CD4-positive, CD25-positive, alpha-beta regulatory T cell (primary cell): ENCODE results near the gene ALPG. TPM values are rescaled to one million over a fixed set of nuclear protein-coding genes. Genes with fewer than 3 reads are reported as not detected.

Source experiments
- ATAC-seq, 2 donors: fragments of 150-1000 bp; cut with Tn5 transposase; one replicate each; pipeline ENCODE4 v1.10.0; 2021; ENCODE audit warnings: low read depth in 2 of 2, moderate number of reproducible peaks in 2 of 2, moderate library complexity in 1 of 2
- DNase-seq, 3 donors: peaks; one replicate each; pipeline versions ENCODE4 v3.0.0 to v3.0.0-alpha.2; 2012 to 2022; ENCODE audit warnings: mixed read lengths in 1 of 3
- H3K27ac ChIP-seq: one replicate; pipeline ENCODE4 v1.7.0; 2013; ENCODE audit warnings: mild to moderate bottlenecking, low read length; ENCODE audit not compliant: insufficient read depth, poor library complexity, severe bottlenecking
- H3K27me3 ChIP-seq: one replicate; pipeline ENCODE4 v1.7.0; 2013; ENCODE audit warnings: low read length; ENCODE audit not compliant: control insufficient read depth, insufficient read depth
- H3K36me3 ChIP-seq: one replicate; pipeline ENCODE4 v1.7.0; 2013; ENCODE audit warnings: mild to moderate bottlenecking, low read length, moderate library complexity; ENCODE audit not compliant: control insufficient read depth, insufficient read depth
- H3K4me1 ChIP-seq: 2 replicates; pipeline ENCODE4 v1.7.0; 2013; ENCODE audit warnings: mild to moderate bottlenecking, low read length; ENCODE audit not compliant: insufficient read depth, control insufficient read depth, poor library complexity, severe bottlenecking
- H3K4me3 ChIP-seq: one replicate; pipeline ENCODE4 v1.7.0; 2013; ENCODE audit warnings: low read depth, mild to moderate bottlenecking, low read length, moderate library complexity
- H3K9me3 ChIP-seq, 2 experiments: 1 replicate in 1 of 2; 2 replicates in 1 of 2; pipeline ENCODE4 v1.7.0; 2013; ENCODE audit warnings: low read length in 2 of 2, mild to moderate bottlenecking in 1 of 2, moderate library complexity in 1 of 2; ENCODE audit not compliant: control insufficient read depth in 2 of 2
- H3K27ac Mint-ChIP-seq, 3 donors: one replicate each; pipeline ENCODE4 v1.8.0; 2020 to 2022; ENCODE audit warnings: mild to moderate bottlenecking in 3 of 3, mixed read lengths in 3 of 3, moderate library complexity in 2 of 3
- H3K27me3 Mint-ChIP-seq: one replicate; pipeline ENCODE4 v1.8.0; 2022; ENCODE audit warnings: mild to moderate bottlenecking, mixed read lengths
- H3K36me3 Mint-ChIP-seq: one replicate; pipeline ENCODE4 v1.8.0; 2020; ENCODE audit warnings: mixed read lengths
- H3K4me1 Mint-ChIP-seq, 4 donors: one replicate each; pipeline ENCODE4 v1.8.0; 2020 to 2022; ENCODE audit warnings: mixed read lengths in 4 of 4, mild to moderate bottlenecking in 1 of 4
- H3K4me3 Mint-ChIP-seq, 4 donors: one replicate each; pipeline ENCODE4 v1.8.0; 2020 to 2022; ENCODE audit warnings: mild to moderate bottlenecking in 4 of 4, mixed read lengths in 4 of 4, moderate library complexity in 3 of 4
- H3K9me3 Mint-ChIP-seq, 7 donors: one replicate each; pipeline ENCODE4 v1.8.0; 2020 to 2022; ENCODE audit warnings: mixed read lengths in 7 of 7, mild to moderate bottlenecking in 3 of 7, moderate library complexity in 2 of 7
- polyA plus RNA-seq, 4 donors: library from polyadenylated mRNA; unstranded; fragments of 300-500 nt; fragmentation: Illumina TruSeq; gene quantifications; one replicate each; pipeline ENCODE4 v1.2.3, GENCODE V29; 2021
- total RNA-seq: library from RNA; stranded (reverse); gene quantifications from one replicate; pipeline ENCODE4 v1.2.3, GENCODE V29; 2022

The ALPG gene
- total and polyA plus RNA-seq, 5 donors from 2014 or later: not detected

DNA sequence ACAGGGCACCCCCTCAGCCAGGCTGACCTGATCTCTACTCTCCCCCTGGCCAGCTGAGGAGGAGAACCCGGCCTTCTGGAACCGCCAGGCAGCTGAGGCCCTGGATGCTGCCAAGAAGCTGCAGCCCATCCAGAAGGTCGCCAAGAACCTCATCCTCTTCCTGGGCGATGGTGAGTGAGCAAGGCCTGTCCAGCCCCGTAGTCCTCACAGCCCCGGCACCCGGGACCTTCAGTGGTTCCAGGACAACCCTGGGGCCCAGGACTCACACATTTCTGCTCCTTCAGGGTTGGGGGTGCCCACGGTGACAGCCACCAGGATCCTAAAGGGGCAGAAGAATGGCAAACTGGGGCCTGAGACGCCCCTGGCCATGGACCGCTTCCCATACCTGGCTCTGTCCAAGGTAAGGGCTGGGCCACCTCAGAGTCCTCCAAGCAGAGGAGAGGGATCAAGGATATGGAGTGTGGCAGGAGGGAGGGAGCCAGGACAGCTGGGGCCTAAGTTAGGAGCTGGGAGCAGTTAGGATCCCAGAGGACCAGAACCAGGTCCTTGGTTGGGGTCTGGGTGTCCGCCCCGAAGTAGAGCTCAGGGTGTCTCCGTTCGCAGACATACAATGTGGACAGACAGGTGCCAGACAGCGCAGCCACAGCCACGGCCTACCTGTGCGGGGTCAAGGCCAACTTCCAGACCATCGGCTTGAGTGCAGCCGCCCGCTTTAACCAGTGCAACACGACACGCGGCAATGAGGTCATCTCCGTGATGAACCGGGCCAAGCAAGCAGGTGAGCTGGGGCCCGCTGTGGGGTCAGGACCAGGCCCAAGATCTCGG is 49.9 kb downstream of the ALPG start:
- H3K9me3 Mint-ChIP-seq: no peaks in the 10 kb centered on the region
- no peak overlapping the region for H3K27ac ChIP-seq
- no peak overlapping the region for H3K27ac Mint-ChIP-seq
- DNase-seq (no peak), ATAC-seq (no peak)
- no peaks in the 10 kb centered on the region for H3K4me1 ChIP-seq
- no peaks in the 10 kb centered on the region for H3K9me3 ChIP-seq
- H3K4me3 Mint-ChIP-seq: no peak overlapping the region
- H3K4me3 ChIP-seq: no peak overlapping the region
- peaks cover 6% of the 10 kb centered on the region for H3K27me3 Mint-ChIP-seq
- no peaks in the 10 kb centered on the region for H3K36me3 Mint-ChIP-seq
- no peaks in the 10 kb centered on the region for H3K4me1 Mint-ChIP-seq
- H3K27me3 ChIP-seq: no peaks in the 10 kb centered on the region
- H3K36me3 ChIP-seq: no peaks in the 10 kb centered on the region

GRCh38 chr2:232457121-232458011 is 50.7 kb downstream of the ALPG start:
- Mint-ChIP-seq H3K4me1 (no peaks in the 10 kb centered on the region), H3K27ac (no peak overlapping the region), H3K4me3 (no peak overlapping the region), H3K36me3 (no peaks in the 10 kb centered on the region), H3K27me3 (peaks cover 6% of the 10 kb centered on the region), H3K9me3 (no peaks in the 10 kb centered on the region)
- Histone ChIP-seq H3K36me3 (no peaks in the 10 kb centered on the region), H3K27ac (no peak overlapping the region), H3K4me3 (no peak overlapping the region), H3K9me3 (no peaks in the 10 kb centered on the region), H3K4me1 (no peaks in the 10 kb centered on the region), H3K27me3 (no peaks in the 10 kb centered on the region)
- no peak for ATAC-seq
- DNase-seq: no peak

GRCh38 chr2:232458051-232458660 is 51.5 kb downstream of the ALPG start:
- H3K27ac ChIP-seq: no peak overlapping the region
- H3K4me1 ChIP-seq: no peaks in the 10 kb centered on the region
- Mint-ChIP-seq H3K27ac (no peak overlapping the region), H3K9me3 (no peaks in the 10 kb centered on the region), H3K4me1 (no peaks in the 10 kb centered on the region), H3K27me3 (peaks cover 4% of the 10 kb centered on the region), H3K36me3 (no peaks in the 10 kb centered on the region), H3K4me3 (no peak overlapping the region)
- no peaks in the 10 kb centered on the region for H3K9me3 ChIP-seq
- no peaks in the 10 kb centered on the region for H3K27me3 ChIP-seq
- H3K36me3 ChIP-seq: no peaks in the 10 kb centered on the region
- no peak for ATAC-seq
- no peak overlapping the region for H3K4me3 ChIP-seq
- DNase-seq: no peak

- H3K4me3 Mint-ChIP-seq: no peak overlapping the region
- DNase-seq: no peak
- no peaks in the 10 kb centered on the region for H3K9me3 ChIP-seq
- H3K36me3 Mint-ChIP-seq: no peaks in the 10 kb centered on the region
- H3K4me1 ChIP-seq: no peaks in the 10 kb centered on the region
- no peaks in the 10 kb centered on the region for H3K36me3 ChIP-seq
- H3K27me3 Mint-ChIP-seq: no peaks in the 10 kb centered on the region
- no peaks in the 10 kb centered on the region for H3K27me3 ChIP-seq
- H3K4me1 Mint-ChIP-seq: no peaks in the 10 kb centered on the region
- no peak overlapping the region for H3K27ac ChIP-seq
- H3K27ac Mint-ChIP-seq: no peak overlapping the region
- no peak overlapping the region for H3K4me3 ChIP-seq
- no peaks in the 10 kb centered on the region for H3K9me3 Mint-ChIP-seq
- no peak for ATAC-seq
These were observed 52.2 kb downstream of the ALPG start for GRCh38 chr2:232458661-232459418.

DNA sequence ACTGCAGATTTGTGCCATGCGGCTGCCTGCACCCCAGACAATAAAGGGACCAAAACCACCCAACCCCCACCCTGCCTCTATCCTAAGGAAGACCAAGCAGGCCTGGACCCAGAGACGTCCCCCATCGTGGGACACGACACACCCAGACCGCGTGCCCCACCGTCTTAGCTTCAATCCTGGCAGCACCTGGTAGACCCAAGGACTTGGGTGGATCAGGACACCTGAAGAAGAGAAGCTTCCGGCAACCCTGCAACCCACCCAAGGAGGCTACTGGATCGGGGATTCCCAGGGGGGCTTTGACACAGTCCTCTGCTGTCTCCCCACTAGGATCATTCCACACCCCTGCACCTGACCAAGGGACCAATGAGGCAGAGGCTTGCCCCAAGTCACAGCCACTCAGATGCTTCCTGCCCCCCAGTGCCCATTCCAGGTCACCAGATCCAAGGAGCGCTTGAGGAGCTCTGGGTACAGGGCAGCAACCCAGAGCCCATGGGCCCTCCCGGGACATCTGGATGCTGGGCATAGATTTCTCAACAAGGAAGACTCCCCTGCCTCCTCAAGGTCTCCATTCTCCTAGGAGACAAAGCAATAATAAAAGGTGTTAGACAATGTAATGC is 52.9 kb downstream of the ALPG start:
- Histone ChIP-seq H3K4me1 (no peaks in the 10 kb centered on the region), H3K27me3 (no peaks in the 10 kb centered on the region), H3K36me3 (no peaks in the 10 kb centered on the region), H3K27ac (no peak overlapping the region), H3K4me3 (no peak overlapping the region), H3K9me3 (no peaks in the 10 kb centered on the region)
- Mint-ChIP-seq H3K27ac (no peak overlapping the region), H3K27me3 (no peaks in the 10 kb centered on the region), H3K4me3 (no peak overlapping the region), H3K4me1 (no peaks in the 10 kb centered on the region), H3K36me3 (no peaks in the 10 kb centered on the region), H3K9me3 (no peaks in the 10 kb centered on the region)
- DNase-seq (no peak), ATAC-seq (no peak)

- Histone ChIP-seq H3K9me3 (no peaks in the 10 kb centered on the region), H3K36me3 (no peaks in the 10 kb centered on the region), H3K27ac (no peak overlapping the region), H3K27me3 (no peaks in the 10 kb centered on the region), H3K4me3 (no peak overlapping the region), H3K4me1 (no peaks in the 10 kb centered on the region)
- ATAC-seq: no peak
- Mint-ChIP-seq H3K27me3 (no peaks in the 10 kb centered on the region), H3K9me3 (no peaks in the 10 kb centered on the region), H3K36me3 (no peaks in the 10 kb centered on the region), H3K27ac (no peak overlapping the region), H3K4me1 (no peaks in the 10 kb centered on the region), H3K4me3 (no peak overlapping the region)
- no peak for DNase-seq
These were observed 53.5 kb downstream of the ALPG start for GRCh38 chr2:232460171-232460570.
